Activated CD4-positive, CD25-positive, alpha-beta regulatory T cell treated with anti-CD3 and anti-CD28 coated beads, Interleukin-2, amount 50 U/mL, for 72 hours (primary cell): ENCODE results near the gene NACC1.

Experiments
- DNase-seq: peaks from one replicate; pipeline ENCODE4 v3.0.0; 2021

Gene NACC1

GRCh38 chr19:13149628-13150186, 31.6 kb downstream of the NACC1 start:
- peak; percentile 57 for DNase-seq

GRCh38 chr19:13150187-13150930, 32.3 kb downstream of the NACC1 start, which contains the start of the genes IER2 and STX10:
TSS of gene IER2 (plus strand) at chr19:13150411. CDS start at chr19:13153187, 2,776 bp downstream.
TSS of gene STX10 (minus strand) at chr19:13150375. CDS start at chr19:13150173, 202 bp downstream.
- DNase-seq, result peak; percentile 89

- peak; percentile 47 for DNase-seq
Observed at GRCh38 chr19:13150931-13151604, 33.0 kb downstream of the NACC1 start.

GRCh38 chr19:13151605-13152355, 33.7 kb downstream of the NACC1 start:
- peak; percentile 93 for DNase-seq

GRCh38 chr19:13152356-13152973, 34.4 kb downstream of the NACC1 start:
- no peak for DNase-seq

- DNase-seq, result peak; percentile 98
Observed at GRCh38 chr19:13152974-13153568, 35.0 kb downstream of the NACC1 start.

- DNase-seq, result no peak
Observed at GRCh38 chr19:13153569-13154240, 35.6 kb downstream of the NACC1 start.

- DNase-seq, result peak; percentile 70
Observed at GRCh38 chr19:13154241-13154778, 36.2 kb downstream of the NACC1 start.

GRCh38 chr19:13154911-13155471, 36.9 kb downstream of the NACC1 start:
- DNase-seq, result peak; percentile 70

- peak; percentile 65 for DNase-seq
Observed at GRCh38 chr19:13155472-13156359, 37.7 kb downstream of the NACC1 start.

- DNase-seq, result no peak
Observed at GRCh38 chr19:13159713-13160112, 41.6 kb downstream of the NACC1 start.

- no peak for DNase-seq
Observed at GRCh38 chr19:13160557-13160956, 42.5 kb downstream of the NACC1 start.

GRCh38 chr19:13162724-13163608, 44.9 kb downstream of the NACC1 start:
- DNase-seq, result peak; percentile 81

- peak; percentile 45 for DNase-seq
Observed at GRCh38 chr19:13163609-13164342, 45.7 kb downstream of the NACC1 start.

GRCh38 chr19:13164343-13165161, 46.5 kb downstream of the NACC1 start:
- peak; percentile 39 for DNase-seq

- no peak for DNase-seq
Observed at GRCh38 chr19:13165162-13165997, 47.3 kb downstream of the NACC1 start.
